ENCODE measurements around the gene GPR3. TPM values are rescaled to one million over a fixed set of nuclear protein-coding genes. Genes with fewer than 3 reads are reported as not detected.

Gene GPR3
- total and polyA plus RNA-seq, 4 experiments from 2014 or later: not detected

DNA sequence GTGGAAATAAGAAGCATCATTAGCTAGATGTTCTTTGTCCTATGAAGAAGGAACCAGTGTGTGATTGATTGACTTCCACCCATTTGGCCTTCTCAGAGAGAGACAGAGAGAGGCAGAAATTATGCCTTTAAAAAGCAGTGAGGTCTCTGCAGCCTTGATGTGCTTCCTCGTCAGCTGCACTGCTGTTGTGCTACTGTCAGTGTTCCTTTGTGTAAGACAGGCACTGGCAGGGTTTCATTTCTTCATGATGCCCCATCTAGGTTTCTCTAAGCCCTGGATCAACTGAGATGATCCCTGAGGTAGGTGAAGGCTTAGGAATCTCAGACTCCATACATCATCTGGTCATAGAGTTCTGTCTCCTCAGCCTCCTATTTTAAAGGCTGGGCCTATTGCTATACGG is 34.9 kb downstream of the GPR3 start:
- Mint-ChIP-seq H3K4me3 (peak overlapping the region in 5 of 8 donors; percentile 22 to 86 (median 79)), H3K27ac (peak overlapping the region; percentile 25 to 94 (median 84))

DNA sequence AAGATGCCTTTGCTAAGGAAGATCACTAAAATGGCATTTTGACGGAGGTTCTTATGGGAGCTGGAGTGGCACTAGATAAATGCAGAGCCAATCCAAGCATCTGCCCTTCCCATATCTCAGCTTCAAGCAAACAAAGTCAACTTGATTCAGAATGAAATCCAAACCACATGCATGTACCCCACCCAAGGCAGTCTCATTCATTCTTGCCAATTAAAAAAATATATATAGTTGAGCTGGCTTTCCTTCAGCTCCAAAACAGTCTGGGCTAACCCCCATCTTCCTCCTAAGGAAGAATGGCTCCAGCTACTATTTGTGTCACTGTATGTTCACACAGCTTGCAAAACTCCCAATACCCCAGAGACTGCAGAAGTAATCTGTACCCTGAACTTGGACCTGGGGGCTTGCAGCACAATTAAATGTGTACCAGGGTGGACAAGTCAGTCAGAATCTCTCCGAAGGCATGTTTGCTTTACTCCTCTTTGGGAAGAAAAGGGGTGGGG is 35.4 kb downstream of the GPR3 start:
- Mint-ChIP-seq H3K27ac (peak overlapping the region; percentile 79 to 94 (median 89)), H3K4me1 (peaks cover 49 to 73% (median 61%) of the 10 kb centered on the region in 4 donors), H3K36me3 (peaks cover 24 to 34% of the 10 kb centered on the region in 2 donors), H3K9me3 (no peaks in the 10 kb centered on the region), H3K27me3 (no peaks in the 10 kb centered on the region), H3K4me3 (peak overlapping the region; percentile 72 to 92 (median 79))
- ChIA-PET CTCF (ENCODE audit: partially characterized antibody) (interaction anchor here (1.0 to 3.4 kb wide), 5 partner anchors 10 to 178 kb away, joined by 3 to 10 read pairs (median 3); no protein-coding TSS in a partner anchor), POLR2A (ENCODE audit: partially characterized antibody) (interaction anchor here (1.1 kb wide), 1 partner anchor 11 kb away, joined by 4 read pairs; no protein-coding TSS in a partner anchor)
- H3K27me3 ChIP-seq (ENCODE audit: insufficient read depth, low read length): no peaks in the 10 kb centered on the region
- peaks cover 83% of the 10 kb centered on the region for H3K4me1 ChIP-seq (ENCODE audit: insufficient read depth, low read length)
- H3K9me3 ChIP-seq (ENCODE audit: control insufficient read depth in 1 of 2, low read length in 2 of 2): no peaks in the 10 kb centered on the region
- H3K4me3 ChIP-seq (ENCODE audit: low read length in 2 of 2): peak overlapping the region in 1 of 2 donors; percentile 2
- peak overlapping the region; percentile 16 for H3K27ac ChIP-seq (ENCODE audit: low read depth, low read length)
- no peak for DNase-seq
- intact Hi-C loops (cut with micrococcal nuclease): no loop called here
- H3K36me3 ChIP-seq (ENCODE audit: insufficient read depth, low read length): peaks cover 8% of the 10 kb centered on the region

More for the DNA sequence above, 34.9 kb downstream of the GPR3 start:
- no peak overlapping the region for H3K27ac ChIP-seq (ENCODE audit: low read depth, low read length)
- H3K4me1 ChIP-seq (ENCODE audit: insufficient read depth, low read length): peaks cover 83% of the 10 kb centered on the region
- Mint-ChIP-seq H3K4me1 (peaks cover 52 to 77% (median 65%) of the 10 kb centered on the region in 4 donors), H3K9me3 (no peaks in the 10 kb centered on the region), H3K36me3 (peaks cover 24 to 36% of the 10 kb centered on the region in 2 donors), H3K27me3 (no peaks in the 10 kb centered on the region)
- H3K36me3 ChIP-seq (ENCODE audit: insufficient read depth, low read length): peaks cover 8% of the 10 kb centered on the region
- no peaks in the 10 kb centered on the region for H3K27me3 ChIP-seq (ENCODE audit: insufficient read depth, low read length)
- H3K9me3 ChIP-seq (ENCODE audit: control insufficient read depth in 1 of 2, low read length in 2 of 2): no peaks in the 10 kb centered on the region
- CTCF ChIA-PET (ENCODE audit: partially characterized antibody): interaction anchor here (1.0 to 3.4 kb wide), 5 partner anchors 9 to 178 kb away, joined by 3 to 10 read pairs (median 3); no protein-coding TSS in a partner anchor
- intact Hi-C loops (cut with micrococcal nuclease): no loop called here
- H3K4me3 ChIP-seq (ENCODE audit: low read length in 2 of 2): no peak overlapping the region
- DNase-seq: no peak
- POLR2A ChIA-PET (ENCODE audit: partially characterized antibody): no interaction called here

DNA sequence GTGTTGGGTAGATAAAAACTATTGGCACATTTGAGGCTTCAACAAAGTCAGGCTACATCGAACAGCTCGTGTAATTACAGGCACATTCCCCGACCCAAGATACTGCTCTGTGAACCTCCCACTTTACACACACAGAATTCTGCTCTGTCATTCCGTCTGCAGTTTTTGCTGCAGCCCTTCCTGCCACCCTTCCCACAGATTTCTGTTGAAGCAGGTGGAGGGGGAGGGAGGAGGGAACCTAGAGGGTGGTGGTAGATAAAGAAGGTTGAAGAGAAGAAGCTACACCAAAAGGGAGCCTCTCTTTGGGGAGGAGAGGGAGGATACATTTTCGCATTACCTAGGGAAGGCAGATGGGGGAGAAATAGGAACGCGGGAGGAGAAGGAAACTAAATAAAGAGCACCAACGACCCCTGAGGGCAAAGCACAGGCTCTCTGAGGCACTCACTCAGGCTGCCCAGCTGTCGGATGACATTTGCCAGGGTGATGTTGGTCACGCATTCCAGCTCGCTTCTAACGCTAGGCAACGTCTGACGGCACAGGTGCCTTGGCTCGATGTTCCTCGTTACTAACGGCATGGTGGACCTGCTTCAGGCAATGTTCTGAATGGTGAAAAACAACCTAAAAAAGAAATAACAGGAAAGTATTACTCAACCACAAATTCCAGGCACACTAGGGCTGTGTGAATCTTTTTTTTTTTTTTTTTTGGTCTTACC is 36.0 kb downstream of the GPR3 start:
- Histone ChIP-seq H3K27me3 (ENCODE audit: insufficient read depth, low read length) (no peaks in the 10 kb centered on the region), H3K4me1 (ENCODE audit: insufficient read depth, low read length) (peaks cover 86% of the 10 kb centered on the region), H3K36me3 (ENCODE audit: insufficient read depth, low read length) (peaks cover 8% of the 10 kb centered on the region), H3K9me3 (ENCODE audit: control insufficient read depth in 1 of 2, low read length in 2 of 2) (no peaks in the 10 kb centered on the region), H3K27ac (ENCODE audit: low read depth, low read length) (peak overlapping the region; percentile 16), H3K4me3 (ENCODE audit: low read length in 2 of 2) (peak overlapping the region in 1 of 2 donors; percentile 2)
- Mint-ChIP-seq H3K27ac (peak overlapping the region; percentile 79 to 94 (median 89)), H3K9me3 (no peaks in the 10 kb centered on the region), H3K4me3 (peak overlapping the region; percentile 72 to 92 (median 79)), H3K27me3 (no peaks in the 10 kb centered on the region), H3K4me1 (peaks cover 54 to 78% (median 67%) of the 10 kb centered on the region in 4 donors), H3K36me3 (peaks cover 24 to 34% of the 10 kb centered on the region in 2 donors)
- ChIA-PET POLR2A (ENCODE audit: partially characterized antibody) (interaction anchor here (0.6 to 1.2 kb wide), 4 partner anchors 9 to 62 kb away, joined by 3 to 5 read pairs (median 4); partner anchors contain the start of gene WASF2), CTCF (ENCODE audit: partially characterized antibody) (interaction anchor here (0.6 to 3.4 kb wide), 6 partner anchors 10 to 177 kb away, joined by 3 to 10 read pairs (median 3); no protein-coding TSS in a partner anchor)
- no peak for DNase-seq
- intact Hi-C loops (cut with micrococcal nuclease): no loop called here

DNA sequence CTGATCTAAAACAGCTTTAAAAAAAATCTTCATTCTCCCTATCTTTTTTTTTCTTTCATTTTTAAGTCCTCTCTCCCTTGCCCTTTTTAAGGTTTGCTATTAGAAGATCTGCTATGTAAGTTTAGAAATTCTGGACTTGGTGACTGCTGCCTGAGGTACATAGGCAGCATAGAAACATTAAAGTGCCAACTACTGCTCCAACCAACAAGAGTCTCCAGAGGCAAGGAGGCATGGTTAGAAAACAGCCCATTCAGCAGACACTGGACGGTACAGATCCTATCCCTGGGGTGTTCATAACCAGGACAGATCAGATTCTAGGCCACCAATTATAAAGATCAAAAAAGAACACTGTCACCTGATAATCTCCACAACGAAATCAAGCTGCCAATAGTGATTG is 36.6 kb downstream of the GPR3 start:
- intact Hi-C loops (cut with micrococcal nuclease): no loop called here
- Histone ChIP-seq H3K36me3 (ENCODE audit: insufficient read depth, low read length) (peaks cover 8% of the 10 kb centered on the region), H3K27me3 (ENCODE audit: insufficient read depth, low read length) (no peaks in the 10 kb centered on the region), H3K4me1 (ENCODE audit: insufficient read depth, low read length) (peaks cover 86% of the 10 kb centered on the region), H3K4me3 (ENCODE audit: low read length in 2 of 2) (no peak overlapping the region), H3K9me3 (ENCODE audit: control insufficient read depth in 1 of 2, low read length in 2 of 2) (no peaks in the 10 kb centered on the region), H3K27ac (ENCODE audit: low read depth, low read length) (peak overlapping the region; percentile 16)
- no peaks in the 10 kb centered on the region for H3K9me3 Mint-ChIP-seq
- no peak for DNase-seq
- ChIA-PET CTCF (ENCODE audit: partially characterized antibody) (interaction anchor here (0.6 to 3.4 kb wide), 4 partner anchors 10 to 97 kb away, joined by 3 to 10 read pairs (median 6); no protein-coding TSS in a partner anchor), POLR2A (ENCODE audit: partially characterized antibody) (interaction anchor here (0.6 to 1.2 kb wide), 5 partner anchors 9 to 62 kb away, joined by 3 to 5 read pairs (median 3); partner anchors contain the start of gene WASF2)
- H3K27ac Mint-ChIP-seq: peak overlapping the region; percentile 79 to 94 (median 89)
- H3K4me1 Mint-ChIP-seq: peaks cover 56 to 80% (median 68%) of the 10 kb centered on the region in 4 donors
- no peaks in the 10 kb centered on the region for H3K27me3 Mint-ChIP-seq
- H3K4me3 Mint-ChIP-seq: peak overlapping the region; percentile 72 to 92 (median 79)
- H3K36me3 Mint-ChIP-seq: peaks cover 24 to 31% of the 10 kb centered on the region in 2 donors

DNA sequence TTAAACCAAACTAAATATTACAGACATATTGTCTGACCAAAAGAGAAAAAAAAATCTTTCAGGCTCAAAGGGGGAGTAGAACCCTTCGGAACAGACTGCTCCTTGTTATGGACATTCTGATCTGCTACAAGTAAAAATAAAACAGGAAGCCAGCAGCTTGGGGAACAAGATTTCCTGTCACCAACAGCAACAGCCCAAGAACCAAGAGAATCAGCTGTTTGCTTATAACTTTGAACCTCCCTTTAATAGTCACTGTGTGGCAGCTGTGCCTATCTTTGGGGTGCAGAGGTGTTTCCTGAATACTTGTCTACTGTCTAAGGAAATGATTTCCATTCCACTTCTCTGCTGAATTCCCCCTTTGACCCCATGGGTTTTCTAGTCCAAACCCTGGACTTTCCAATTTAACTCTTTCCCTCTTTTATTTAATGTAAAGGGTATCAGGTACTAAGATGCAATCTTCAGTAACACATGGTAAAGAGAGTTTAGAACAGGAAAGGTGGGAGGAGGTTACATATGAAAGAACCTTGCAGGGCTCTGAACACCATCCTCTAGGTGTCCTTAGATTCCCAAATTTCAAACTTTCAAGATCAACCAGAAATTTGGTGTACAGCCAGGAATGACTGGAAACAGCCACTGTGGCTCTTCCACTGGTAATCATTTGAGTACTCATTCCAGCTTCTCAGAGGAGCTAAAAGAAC is 38.6 kb downstream of the GPR3 start:
- Mint-ChIP-seq H3K4me3 (peak overlapping the region; percentile 53 to 88 (median 77)), H3K27ac (peak overlapping the region; percentile 64 to 94 (median 87)), H3K36me3 (peaks cover 20 to 21% of the 10 kb centered on the region in 2 donors), H3K27me3 (no peaks in the 10 kb centered on the region), H3K9me3 (no peaks in the 10 kb centered on the region), H3K4me1 (peaks cover 56 to 86% (median 73%) of the 10 kb centered on the region in 4 donors)
- Histone ChIP-seq H3K27me3 (ENCODE audit: insufficient read depth, low read length) (no peaks in the 10 kb centered on the region), H3K36me3 (ENCODE audit: insufficient read depth, low read length) (peaks cover 8% of the 10 kb centered on the region), H3K9me3 (ENCODE audit: control insufficient read depth in 1 of 2, low read length in 2 of 2) (no peaks in the 10 kb centered on the region), H3K4me1 (ENCODE audit: insufficient read depth, low read length) (peaks cover 98% of the 10 kb centered on the region), H3K4me3 (ENCODE audit: low read length in 2 of 2) (peak overlapping the region in 1 of 2 donors; percentile 5), H3K27ac (ENCODE audit: low read depth, low read length) (peak overlapping the region; percentile 24)
- POLR2A ChIA-PET (ENCODE audit: partially characterized antibody): interaction anchor here (0.6 to 1.7 kb wide), 8 partner anchors 8 to 232 kb away, joined by 3 to 14 read pairs (median 3); partner anchors contain the start of gene WASF2
- CTCF ChIA-PET (ENCODE audit: partially characterized antibody): interaction anchor here (0.7 to 2.1 kb wide), 18 partner anchors 9 to 232 kb away, joined by 3 to 9 read pairs (median 4); partner anchors contain the start of gene AHDC1
- intact Hi-C loops (cut with micrococcal nuclease): loop anchor here (1.0 to 5.0 kb wide), 2 partner anchors 59 to 91 kb away; partner anchors contain the start of gene WASF2
- peak in 4 of 5 donors; percentile 46 to 61 (median 56) for DNase-seq

DNA sequence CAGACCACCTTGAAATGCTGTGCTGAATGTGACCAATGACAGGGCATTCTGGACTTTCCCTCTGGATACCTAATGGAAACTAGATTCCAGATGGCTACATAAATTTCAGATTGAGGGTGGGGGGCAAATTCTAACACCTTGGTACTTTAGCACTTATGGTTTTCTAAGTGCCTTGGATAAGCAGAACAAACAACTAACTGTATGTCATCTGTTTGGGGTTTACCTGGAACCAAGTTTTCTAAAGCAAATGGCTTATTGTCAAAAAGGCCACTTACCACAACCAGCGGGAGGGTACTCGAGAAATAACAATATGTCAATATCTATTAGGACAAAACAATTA is 39.1 kb downstream of the GPR3 start:
- peak overlapping the region in 6 of 8 donors; percentile 56 to 88 (median 80) for H3K4me3 Mint-ChIP-seq
- CTCF ChIA-PET (ENCODE audit: partially characterized antibody): interaction anchor here (1.0 to 2.1 kb wide), 8 partner anchors 12 to 172 kb away, joined by 3 to 9 read pairs (median 4); partner anchors contain the start of gene AHDC1
- peak overlapping the region in 1 of 2 donors; percentile 5 for H3K4me3 ChIP-seq (ENCODE audit: low read length in 2 of 2)
- peaks cover 18 to 19% of the 10 kb centered on the region in 2 donors for H3K36me3 Mint-ChIP-seq
- H3K36me3 ChIP-seq (ENCODE audit: insufficient read depth, low read length): peaks cover 8% of the 10 kb centered on the region
- no peak for DNase-seq
- H3K9me3 Mint-ChIP-seq: no peaks in the 10 kb centered on the region
- H3K27me3 ChIP-seq (ENCODE audit: insufficient read depth, low read length): no peaks in the 10 kb centered on the region
- peaks cover 99% of the 10 kb centered on the region for H3K4me1 ChIP-seq (ENCODE audit: insufficient read depth, low read length)
- H3K27ac ChIP-seq (ENCODE audit: low read depth, low read length): peak overlapping the region; percentile 24
- POLR2A ChIA-PET (ENCODE audit: partially characterized antibody): interaction anchor here (1.7 kb wide), 1 partner anchor 58 kb away, joined by 14 read pairs; the partner anchor contains the start of gene WASF2
- no peaks in the 10 kb centered on the region for H3K27me3 Mint-ChIP-seq
- peaks cover 58 to 88% (median 74%) of the 10 kb centered on the region in 4 donors for H3K4me1 Mint-ChIP-seq
- intact Hi-C loops (cut with micrococcal nuclease): loop anchor here (1.0 to 5.0 kb wide), 2 partner anchors 59 to 91 kb away; partner anchors contain the start of gene WASF2
- H3K9me3 ChIP-seq (ENCODE audit: control insufficient read depth in 1 of 2, low read length in 2 of 2): no peaks in the 10 kb centered on the region
- peak overlapping the region; percentile 64 to 94 (median 87) for H3K27ac Mint-ChIP-seq

Data from CD4-positive, alpha-beta memory T cell (primary cell).